B cell (primary cell): Measurements from ENCODE around the gene CDH2.

Source experiments
- EZH2 ChIP-seq: IDR thresholded peaks from 2 replicates; pipeline ENCODE4 v1.6.1; 2012; ENCODE audit warnings: borderline replicate concordance, low read depth, mild to moderate bottlenecking, moderate library complexity, low read length; ENCODE audit not compliant: insufficient read depth, poor library complexity, severe bottlenecking
- TF ChIP-seq, protein P1 (sequence below): fragments of 200-600 bp; IDR thresholded peaks from one replicate; pipeline ENCODE4 v1.8.0; 2022; ENCODE audit warnings: antibody characterized with exemption, mild to moderate bottlenecking

DNA sequence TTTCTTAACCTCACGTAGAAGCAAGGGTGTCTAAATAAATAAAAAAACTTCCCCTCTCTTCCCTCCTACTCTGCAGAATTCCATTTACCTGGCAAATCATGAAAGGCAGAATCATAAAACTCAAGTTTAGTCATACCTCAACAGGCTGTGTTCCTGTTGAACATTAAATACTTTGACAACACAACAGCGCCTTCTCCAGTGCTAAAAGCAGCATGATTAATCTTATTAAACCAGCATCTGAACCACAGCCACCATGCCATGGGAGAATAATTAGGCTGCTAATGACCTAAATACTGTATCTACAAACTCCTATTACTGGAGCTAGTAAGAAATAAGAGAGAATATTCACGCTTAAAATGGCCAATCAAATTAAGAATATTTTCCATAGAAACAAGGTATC is 68.1 kb downstream of the CDH2 start:
- no peak for TF ChIP-seq EZH2
- TF ChIP-seq, protein P1, sequence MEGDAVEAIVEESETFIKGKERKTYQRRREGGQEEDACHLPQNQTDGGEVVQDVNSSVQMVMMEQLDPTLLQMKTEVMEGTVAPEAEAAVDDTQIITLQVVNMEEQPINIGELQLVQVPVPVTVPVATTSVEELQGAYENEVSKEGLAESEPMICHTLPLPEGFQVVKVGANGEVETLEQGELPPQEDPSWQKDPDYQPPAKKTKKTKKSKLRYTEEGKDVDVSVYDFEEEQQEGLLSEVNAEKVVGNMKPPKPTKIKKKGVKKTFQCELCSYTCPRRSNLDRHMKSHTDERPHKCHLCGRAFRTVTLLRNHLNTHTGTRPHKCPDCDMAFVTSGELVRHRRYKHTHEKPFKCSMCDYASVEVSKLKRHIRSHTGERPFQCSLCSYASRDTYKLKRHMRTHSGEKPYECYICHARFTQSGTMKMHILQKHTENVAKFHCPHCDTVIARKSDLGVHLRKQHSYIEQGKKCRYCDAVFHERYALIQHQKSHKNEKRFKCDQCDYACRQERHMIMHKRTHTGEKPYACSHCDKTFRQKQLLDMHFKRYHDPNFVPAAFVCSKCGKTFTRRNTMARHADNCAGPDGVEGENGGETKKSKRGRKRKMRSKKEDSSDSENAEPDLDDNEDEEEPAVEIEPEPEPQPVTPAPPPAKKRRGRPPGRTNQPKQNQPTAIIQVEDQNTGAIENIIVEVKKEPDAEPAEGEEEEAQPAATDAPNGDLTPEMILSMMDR, result no peak
